HEK293T (cell line): ENCODE data around the gene RASA1.

Experiments
- ARNT ChIP-seq: fragments of 450-650 bp; IDR thresholded peaks from 2 replicates; pipeline ENCODE4 v1.6.1; 2017; ENCODE audit warnings: mild to moderate bottlenecking
- BHLHE40 ChIP-seq: fragments of 450-650 bp; IDR thresholded peaks from 2 replicates; pipeline ENCODE4 v1.6.1; 2016; ENCODE audit warnings: mild to moderate bottlenecking, moderate library complexity, borderline replicate concordance
- FOXA1 ChIP-seq: fragments of 450-650 bp; IDR thresholded peaks from 2 replicates; pipeline ENCODE4 v1.6.1; 2016; ENCODE audit warnings: mild to moderate bottlenecking
- FOXK2 ChIP-seq: fragments of 450-650 bp; IDR thresholded peaks from 2 replicates; pipeline ENCODE4 v1.6.1; 2016; ENCODE audit warnings: mild to moderate bottlenecking
- FOXM1 ChIP-seq: fragments of 450-650 bp; IDR thresholded peaks from 2 replicates; pipeline ENCODE4 v1.6.1; 2017; ENCODE audit warnings: mild to moderate bottlenecking, borderline replicate concordance
- HDGF ChIP-seq: fragments of 450-650 bp; IDR thresholded peaks from 2 replicates; pipeline ENCODE4 v1.6.1; 2017; ENCODE audit warnings: antibody characterized with exemption, borderline replicate concordance
- NFRKB ChIP-seq: fragments of 450-650 bp; IDR thresholded peaks from 2 replicates; pipeline ENCODE4 v1.6.1; 2016; ENCODE audit warnings: mild to moderate bottlenecking, moderate library complexity
- SP1 ChIP-seq: fragments of 450-650 bp; IDR thresholded peaks from 2 replicates; pipeline ENCODE4 v1.6.1; 2017
- SUZ12 ChIP-seq: fragments of 450-650 bp; IDR thresholded peaks from 2 replicates; pipeline ENCODE4 v1.6.1; 2016; ENCODE audit warnings: mild to moderate bottlenecking
- TARDBP ChIP-seq: fragments of 450-650 bp; IDR thresholded peaks from 2 replicates; pipeline ENCODE4 v1.6.1; 2016
- ZNF384 ChIP-seq: fragments of 450-650 bp; IDR thresholded peaks from 2 replicates; pipeline ENCODE4 v1.6.1; 2016

DNA sequence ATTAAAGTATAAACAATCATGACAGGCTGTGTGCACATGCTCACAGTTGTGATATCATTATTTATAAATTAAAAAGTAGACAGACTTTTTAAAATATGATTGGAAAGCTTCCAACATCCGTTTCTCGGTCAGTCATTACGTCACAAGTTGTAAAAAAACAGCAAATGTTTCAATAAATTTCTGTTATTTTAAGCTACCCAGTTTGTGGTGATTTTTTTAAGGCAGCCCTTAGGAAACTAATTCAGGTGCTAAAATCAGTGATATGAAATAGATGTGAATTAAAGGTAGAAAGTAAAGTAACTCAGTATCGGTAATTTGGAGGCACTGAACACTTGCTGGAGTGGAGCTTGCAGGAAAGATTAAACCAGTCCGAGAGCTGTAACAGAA, 143.9 kb downstream of the RASA1 start:
- TF ChIP-seq FOXM1 (no peak), NFRKB (no peak), SUZ12 (no peak), HDGF (no peak), BHLHE40 (no peak), ARNT (no peak), FOXK2 (no peak), ZNF384 (no peak), TARDBP (no peak), FOXA1 (no peak), SP1 (no peak)
